Body of pancreas (tissue), 4 donors: ENCODE data around the gene PRSS57.

Experiments
- POLR2A ChIP-seq, 3 donors: fragments of 450-650 bp; IDR thresholded peaks; one replicate each; pipeline ENCODE4 v1.6.1; 2016; ENCODE audit warnings: antibody characterized with exemption in 3 of 3, mild to moderate bottlenecking in 2 of 3
- TF ChIP-seq, protein P1 (sequence below), 7 experiments: fragments of 450-650 bp in 4 of 7; fragments of 200-600 bp in 3 of 7; sonication (generic) in 3 of 7; IDR thresholded peaks; one replicate each; pipeline ENCODE4 v1.5.1; 2016 to 2019; ENCODE audit warnings: antibody characterized with exemption in 7 of 7

DNA sequence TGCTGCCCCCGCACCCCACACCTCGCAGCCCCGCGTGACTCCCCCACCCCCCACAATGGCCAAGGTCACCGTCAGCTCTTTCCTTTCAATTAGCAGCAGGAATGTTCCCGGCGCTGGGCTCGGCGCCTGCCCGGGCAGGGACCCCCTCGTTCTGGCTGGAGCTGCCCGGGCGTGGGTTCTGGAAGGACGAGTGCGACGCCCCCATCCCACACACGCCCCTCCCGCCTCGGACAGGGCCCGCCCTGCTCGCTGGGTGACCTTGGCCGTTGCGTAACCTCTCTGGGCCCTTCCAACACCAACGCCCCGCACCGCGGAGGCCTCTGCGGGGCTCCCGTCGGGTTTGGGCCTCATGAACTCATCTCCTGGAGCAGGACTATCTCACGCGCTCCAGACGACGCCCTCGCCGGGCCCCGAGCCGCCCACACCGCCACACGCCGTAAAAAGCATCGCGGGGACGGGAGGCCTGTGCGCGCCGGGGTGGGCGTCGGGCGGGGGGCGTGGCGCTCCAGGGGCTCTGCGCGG lies 23.8 kb upstream of the PRSS57 start:
- TF ChIP-seq, protein P1, sequence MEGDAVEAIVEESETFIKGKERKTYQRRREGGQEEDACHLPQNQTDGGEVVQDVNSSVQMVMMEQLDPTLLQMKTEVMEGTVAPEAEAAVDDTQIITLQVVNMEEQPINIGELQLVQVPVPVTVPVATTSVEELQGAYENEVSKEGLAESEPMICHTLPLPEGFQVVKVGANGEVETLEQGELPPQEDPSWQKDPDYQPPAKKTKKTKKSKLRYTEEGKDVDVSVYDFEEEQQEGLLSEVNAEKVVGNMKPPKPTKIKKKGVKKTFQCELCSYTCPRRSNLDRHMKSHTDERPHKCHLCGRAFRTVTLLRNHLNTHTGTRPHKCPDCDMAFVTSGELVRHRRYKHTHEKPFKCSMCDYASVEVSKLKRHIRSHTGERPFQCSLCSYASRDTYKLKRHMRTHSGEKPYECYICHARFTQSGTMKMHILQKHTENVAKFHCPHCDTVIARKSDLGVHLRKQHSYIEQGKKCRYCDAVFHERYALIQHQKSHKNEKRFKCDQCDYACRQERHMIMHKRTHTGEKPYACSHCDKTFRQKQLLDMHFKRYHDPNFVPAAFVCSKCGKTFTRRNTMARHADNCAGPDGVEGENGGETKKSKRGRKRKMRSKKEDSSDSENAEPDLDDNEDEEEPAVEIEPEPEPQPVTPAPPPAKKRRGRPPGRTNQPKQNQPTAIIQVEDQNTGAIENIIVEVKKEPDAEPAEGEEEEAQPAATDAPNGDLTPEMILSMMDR (IDR thresholded peaks at IDR 0.05): no peak
- TF ChIP-seq POLR2A (IDR thresholded peaks at IDR 0.05): no peak
